22Rv1 (cell line): Measurements from ENCODE around the gene RPTOR.

Experiments
- H3K27ac ChIP-seq: fragments of 450-650 bp; 2 replicates; pipeline ENCODE4 v1.5.1; 2017
- CTCF ChIP-seq: fragments of 450-650 bp; IDR thresholded peaks from 2 replicates; pipeline ENCODE4 v1.5.1; 2017; ENCODE audit warnings: mild to moderate bottlenecking
- ZFX ChIP-seq: fragments of 450-650 bp; IDR thresholded peaks from 2 replicates; pipeline ENCODE4 v1.6.1; 2017; ENCODE audit warnings: antibody characterized with exemption, borderline replicate concordance

Gene RPTOR

GRCh38 chr17:80663781-80664206 lies 119.2 kb downstream of the RPTOR start:
- no peak for TF ChIP-seq ZFX
- no peak for TF ChIP-seq CTCF
- no peak overlapping the region for H3K27ac ChIP-seq

DNA sequence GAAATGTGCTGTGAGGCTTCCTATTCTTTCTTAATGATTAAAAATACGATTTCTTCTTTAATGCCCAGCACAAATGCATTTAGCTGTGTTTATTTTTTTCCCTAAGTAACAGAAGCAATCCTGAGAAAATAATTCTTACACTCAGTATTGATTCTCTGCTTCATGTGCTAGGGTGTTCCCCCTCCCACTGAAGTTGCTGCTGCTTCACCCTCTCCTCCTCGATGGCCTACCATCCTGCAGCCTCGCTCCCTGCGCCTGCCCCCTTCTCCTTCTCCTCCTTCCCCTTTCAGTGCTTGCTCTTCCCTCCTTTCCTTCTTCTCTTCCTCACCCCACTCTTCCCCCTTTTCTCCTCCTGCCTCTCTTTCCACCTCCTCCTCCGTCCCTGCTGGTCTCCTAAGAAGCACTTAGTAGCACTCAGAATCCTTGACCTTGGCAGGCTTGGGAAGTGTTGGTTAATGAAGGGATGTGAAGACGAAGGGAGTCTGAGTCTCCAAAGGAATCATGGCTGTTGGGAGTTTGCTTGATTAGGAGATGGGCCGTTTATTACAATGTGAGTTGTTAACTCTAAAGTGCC lies 119.7 kb downstream of the RPTOR start:
- H3K27ac ChIP-seq, result no peak overlapping the region
- TF ChIP-seq ZFX (no peak), CTCF (no peak)

DNA sequence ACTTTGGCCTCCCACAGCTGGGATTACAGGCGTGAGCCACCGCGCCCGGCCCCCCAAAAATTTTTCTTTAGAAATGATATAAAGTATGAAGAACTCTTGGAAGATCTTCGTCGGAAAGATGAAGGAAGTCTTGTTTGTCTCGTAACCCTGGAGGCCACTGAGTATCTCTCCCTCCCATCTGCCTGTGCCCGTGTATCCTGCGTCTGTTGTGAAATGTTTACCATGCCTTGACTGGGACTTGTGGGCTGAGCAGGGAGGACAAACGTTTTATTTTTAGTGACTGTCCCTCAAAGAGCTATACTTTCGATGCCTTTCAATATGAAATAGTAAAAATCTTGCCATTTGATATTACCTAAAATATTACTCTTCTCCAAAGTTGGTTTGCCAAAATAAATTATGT lies 121.2 kb downstream of the RPTOR start:
- no peak overlapping the region for H3K27ac ChIP-seq
- TF ChIP-seq ZFX (no peak), CTCF (no peak)

DNA sequence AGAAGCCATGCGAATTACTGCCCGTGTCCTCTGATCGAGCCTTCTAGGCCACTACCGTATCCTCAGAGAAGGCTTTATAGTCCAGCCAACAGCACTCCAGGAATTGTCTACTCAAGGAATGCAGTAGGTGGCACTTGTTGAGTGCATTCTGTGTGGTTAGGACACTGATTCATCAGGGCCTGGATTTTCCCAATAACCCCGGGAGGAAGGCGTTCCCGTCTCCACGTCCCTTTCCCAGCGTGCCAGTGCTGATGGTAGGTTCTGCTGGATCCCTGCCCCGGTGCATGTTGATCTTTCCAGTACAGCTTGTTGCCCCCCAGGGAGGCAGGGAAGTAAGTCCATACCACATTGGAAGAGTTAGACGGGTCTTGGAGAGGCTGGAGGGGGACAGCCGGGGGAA lies 122.2 kb downstream of the RPTOR start:
- no peak overlapping the region for H3K27ac ChIP-seq
- no peak for TF ChIP-seq ZFX
- TF ChIP-seq CTCF, result no peak

- TF ChIP-seq CTCF (no peak), ZFX (no peak)
- H3K27ac ChIP-seq, result no peak overlapping the region
Observed at GRCh38 chr17:80667462-80668277, 123.0 kb downstream of the RPTOR start.

GRCh38 chr17:80668375-80669148 lies 123.9 kb downstream of the RPTOR start:
- TF ChIP-seq ZFX (no peak), CTCF (no peak)
- no peak overlapping the region for H3K27ac ChIP-seq
